Colon (tissue), 2 donors: ENCODE measurements around the gene PRCC.
"Not testable (repeated sequence)": the region's sequence is repeated elsewhere in the genome, so short reads cannot be mapped to it uniquely, and the experiment has no call there.

Source experiments
- FAIRE-seq: peaks from 2 replicates; lab custom pipeline; 2012; peaks lifted over from hg19 to GRCh38; lab: Jason Lieb, UNC
- donor health status: control.
- donor health status: control.

PRCC gene

DNA sequence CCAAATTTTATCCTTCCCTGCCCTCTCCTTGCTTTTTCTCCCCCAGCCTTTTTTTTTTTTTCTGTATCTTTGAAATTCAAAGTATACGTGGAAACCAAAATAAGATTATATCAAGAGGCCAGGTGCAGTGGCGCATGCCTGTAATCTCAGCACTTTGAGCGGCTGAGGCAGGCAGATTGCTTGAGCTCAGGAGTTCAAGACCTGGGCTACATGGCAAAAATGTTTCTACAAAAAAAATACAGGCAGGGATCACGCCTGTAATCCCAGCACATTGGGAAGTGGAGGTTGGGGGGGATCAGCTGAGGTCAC, 6.6 kb upstream of the PRCC start:
- no peak for FAIRE-seq

- not testable (repeated sequence) for FAIRE-seq
Measured at GRCh38 chr1:156765136-156765535, 2.2 kb upstream of the PRCC start.

- FAIRE-seq, result no peak
Measured at GRCh38 chr1:156765666-156766065, 1.7 kb upstream of the PRCC start.

- no peak for FAIRE-seq
Measured at GRCh38 chr1:156766298-156767100, 836 bp upstream of the PRCC start.

DNA sequence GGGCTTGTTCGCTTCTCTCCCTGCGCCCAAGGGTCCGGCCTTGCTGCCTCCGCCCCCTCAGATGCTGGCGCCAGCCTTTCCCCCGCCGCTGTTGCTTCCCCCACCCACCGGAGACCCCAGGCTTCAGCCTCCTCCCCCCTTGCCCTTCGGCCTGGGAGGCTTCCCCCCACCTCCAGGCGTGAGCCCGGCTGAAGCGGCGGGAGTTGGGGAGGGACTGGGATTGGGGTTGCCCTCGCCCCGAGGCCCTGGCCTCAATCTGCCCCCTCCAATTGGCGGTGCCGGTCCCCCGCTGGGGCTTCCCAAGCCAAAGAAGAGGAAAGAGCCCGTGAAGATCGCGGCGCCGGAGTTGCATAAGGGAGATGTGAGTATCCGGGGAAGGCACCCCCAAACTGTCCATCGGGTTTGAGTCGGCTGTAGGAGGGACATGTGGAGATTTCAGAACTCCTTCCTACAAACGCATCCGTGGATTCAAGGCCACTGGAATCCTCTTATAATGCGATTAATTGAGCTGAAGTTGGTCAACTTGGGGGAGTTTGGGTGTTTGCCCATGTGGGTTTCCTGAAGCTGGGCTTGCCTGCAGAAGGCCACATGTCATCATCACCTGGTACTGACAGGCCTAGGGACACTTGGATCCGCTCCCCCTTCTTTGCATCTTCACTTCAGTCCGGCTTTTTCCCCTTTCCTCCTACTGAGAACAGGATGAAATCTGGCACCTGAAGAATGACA, 707 bp downstream of the PRCC start:
- no peak for FAIRE-seq

- FAIRE-seq, result no peak
Measured at GRCh38 chr1:156768610-156769295, 1.4 kb downstream of the PRCC start.

- no peak for FAIRE-seq
Measured at GRCh38 chr1:156772222-156772621, 4.9 kb downstream of the PRCC start.

DNA sequence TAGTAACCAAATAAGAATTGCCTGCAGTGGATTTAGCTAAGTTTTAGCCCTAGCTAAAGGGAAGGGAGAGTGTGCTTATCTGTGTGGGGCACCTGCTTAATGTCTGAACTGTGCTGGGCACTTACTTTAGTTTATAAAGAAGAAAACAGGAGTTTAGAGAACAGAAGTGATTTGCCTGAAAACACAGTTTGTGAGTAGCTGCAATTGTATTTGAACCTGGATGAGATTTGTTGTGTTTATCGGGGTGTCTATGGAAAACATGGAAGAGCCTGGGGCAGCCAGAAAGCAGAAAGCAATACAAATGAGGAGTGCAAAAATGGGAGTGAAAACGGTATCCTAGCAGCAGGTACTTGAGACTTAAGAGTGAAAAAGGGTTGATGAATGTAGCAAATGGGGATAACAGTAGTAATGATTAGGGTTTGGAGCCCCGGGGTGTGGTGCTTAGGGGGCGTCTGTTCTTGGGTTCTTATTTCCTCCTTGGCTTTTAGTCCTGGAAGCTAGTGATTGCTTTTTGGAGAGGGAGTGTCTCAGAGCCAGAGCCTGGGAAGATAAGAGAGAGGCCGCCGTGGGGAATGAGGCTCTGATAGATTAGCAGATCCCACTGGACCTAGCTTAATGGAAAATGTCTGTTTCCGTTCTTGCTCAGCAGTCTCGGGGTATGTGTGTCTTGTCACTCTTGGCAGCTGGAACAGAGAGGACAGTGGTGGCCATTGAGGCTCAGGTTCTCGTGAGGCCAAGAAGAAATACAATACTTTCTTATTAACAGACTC, 5.6 kb downstream of the PRCC start:
- no peak for FAIRE-seq

DNA sequence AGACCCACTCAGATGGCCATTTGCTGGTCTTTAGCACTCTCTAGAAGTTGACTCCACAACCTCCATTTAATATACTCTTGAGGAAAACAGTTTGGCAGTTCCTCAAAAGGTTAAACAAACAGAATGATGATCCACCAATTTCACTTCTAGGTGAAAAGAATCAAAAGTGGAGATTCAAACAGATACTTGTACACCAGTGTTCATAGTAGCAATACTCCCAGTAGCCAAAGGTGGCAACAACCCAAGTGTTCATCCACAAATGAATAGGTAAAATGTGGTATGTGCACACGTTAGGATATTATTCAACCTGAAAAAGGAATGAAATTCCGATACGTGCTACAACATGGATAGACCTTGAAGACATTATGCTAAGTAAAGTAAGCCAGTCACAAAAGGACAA, 6.3 kb downstream of the PRCC start:
- FAIRE-seq, result no peak

DNA sequence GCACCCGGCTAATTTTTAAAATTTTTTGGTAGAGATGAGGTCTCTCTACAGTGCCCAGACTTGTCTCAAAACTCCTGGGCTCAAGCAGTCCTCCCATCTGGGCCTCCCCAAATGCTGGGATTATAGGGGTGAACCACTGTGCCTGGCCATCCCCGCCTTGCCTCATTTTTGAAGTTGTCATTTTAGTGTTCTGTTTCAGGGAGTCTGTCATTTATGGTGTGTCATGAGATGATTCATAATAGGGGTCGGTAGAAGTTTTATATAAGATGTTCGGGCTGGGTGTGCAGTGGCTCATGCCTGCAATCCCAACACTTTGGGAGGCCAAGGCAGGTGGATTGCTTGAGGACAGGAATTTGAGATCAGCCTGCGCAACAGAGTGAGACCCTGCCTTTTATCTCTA, 8.5 kb downstream of the PRCC start:
- no peak for FAIRE-seq

GRCh38 chr1:156776942-156777341, 9.6 kb downstream of the PRCC start:
- FAIRE-seq, result no peak

GRCh38 chr1:156777573-156777972, 10.2 kb downstream of the PRCC start:
- no peak for FAIRE-seq

DNA sequence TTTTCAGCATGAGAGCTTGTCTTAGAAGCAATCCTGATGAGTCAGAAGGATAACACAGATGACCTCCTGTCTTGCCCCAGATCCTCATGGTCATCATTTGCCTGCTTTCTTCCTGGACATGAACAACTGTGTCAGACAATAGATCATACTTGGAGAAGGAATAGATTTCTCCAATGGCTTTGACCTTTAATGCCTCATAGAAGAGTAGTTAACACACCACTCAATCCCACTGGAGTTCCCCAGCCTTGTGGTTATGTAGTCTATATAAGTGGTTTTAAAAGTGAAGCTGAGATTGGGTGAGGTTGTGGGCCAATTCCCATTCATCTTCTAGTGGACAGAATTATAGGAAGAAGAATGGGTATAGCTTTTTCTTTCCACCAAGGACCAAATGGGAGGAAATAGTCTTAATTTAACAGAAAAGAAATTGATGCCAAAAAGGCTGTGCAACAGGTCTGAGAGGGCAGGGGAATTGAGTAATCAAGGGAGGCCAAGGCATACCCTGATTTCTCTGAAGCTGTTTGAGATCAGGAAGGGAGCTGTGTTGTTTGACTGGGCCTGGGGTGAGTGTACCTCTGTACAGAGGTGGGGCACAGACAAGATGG, 14.4 kb downstream of the PRCC start:
- FAIRE-seq, result no peak

- FAIRE-seq, result no peak
Measured at GRCh38 chr1:156785458-156785857, 18.1 kb downstream of the PRCC start.

DNA sequence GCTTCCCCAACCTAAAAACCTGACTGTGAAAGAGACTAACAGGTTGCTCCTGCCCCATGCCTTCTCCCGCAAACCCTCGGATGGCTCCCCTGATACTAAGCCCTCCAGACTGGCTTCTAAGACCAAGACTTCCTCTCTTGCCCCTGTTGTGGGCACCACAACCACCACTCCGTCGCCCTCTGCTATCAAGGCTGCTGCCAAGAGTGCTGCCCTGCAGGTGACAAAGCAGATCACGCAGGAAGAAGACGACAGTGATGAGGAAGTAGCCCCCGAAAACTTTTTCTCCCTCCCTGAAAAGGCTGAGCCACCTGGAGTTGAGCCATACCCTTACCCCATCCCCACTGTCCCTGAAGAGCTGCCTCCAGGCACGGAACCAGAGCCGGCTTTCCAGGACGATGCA, 19.3 kb downstream of the PRCC start:
- FAIRE-seq, result no peak

DNA sequence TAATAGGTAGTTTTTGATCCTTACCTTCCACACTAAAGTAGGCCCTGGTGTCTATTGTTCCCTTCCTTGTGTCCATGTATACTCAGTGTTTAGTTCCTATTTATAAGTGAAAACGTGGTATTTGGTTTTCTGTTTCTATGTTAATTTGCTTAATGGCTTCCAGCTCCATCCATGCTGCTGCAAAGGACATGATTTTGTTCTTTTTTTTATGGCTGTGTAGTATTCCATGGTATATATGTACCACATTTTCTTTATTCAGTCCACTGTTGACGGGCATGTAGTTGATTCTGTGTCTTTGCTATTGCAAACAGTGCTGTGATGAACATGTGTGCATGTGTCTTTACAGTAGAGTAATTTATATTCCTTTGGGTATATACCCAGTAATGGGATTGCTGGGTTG, 20.8 kb downstream of the PRCC start:
- no peak for FAIRE-seq

- FAIRE-seq, result no peak
Measured at GRCh38 chr1:156789621-156790318, 22.4 kb downstream of the PRCC start.

GRCh38 chr1:156794506-156795373, 27.4 kb downstream of the PRCC start:
- no peak for FAIRE-seq

DNA sequence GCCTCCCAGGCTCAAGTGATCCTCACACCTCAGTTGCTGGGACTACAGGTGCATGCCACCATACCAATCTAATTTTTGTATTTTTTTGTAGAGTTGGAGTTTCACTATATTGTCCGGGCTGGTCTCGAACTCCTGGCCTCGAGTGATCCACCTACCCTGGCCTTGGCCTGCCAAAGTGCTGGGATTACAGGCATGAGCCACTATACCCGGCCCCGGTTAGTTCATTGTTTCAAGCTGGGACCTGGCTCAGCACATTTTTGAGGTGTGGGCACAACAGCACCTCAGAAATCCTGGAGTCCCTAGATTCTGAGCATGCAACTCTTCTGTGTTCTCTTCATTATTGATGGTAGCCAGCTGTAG, 28.0 kb downstream of the PRCC start:
- FAIRE-seq, result no peak

- no peak for FAIRE-seq
Measured at GRCh38 chr1:156795787-156796186, 28.5 kb downstream of the PRCC start.
